A204.1 (cell line): ENCODE data around the gene SDK1.
"Not testable (repeated sequence)": the region's sequence is repeated elsewhere in the genome, so short reads cannot be mapped to it uniquely, and the experiment has no call there.

Experiments used
- FAIRE-seq: peaks from 2 replicates; lab custom pipeline; 2012; peaks lifted over from hg19 to GRCh38; lab: Jason Lieb, UNC

Gene SDK1

GRCh38 chr7:3657206-3657605 lies 356.2 kb downstream of the SDK1 start:
- FAIRE-seq: no peak

GRCh38 chr7:3668743-3669142 lies 367.7 kb downstream of the SDK1 start:
- FAIRE-seq: no peak

GRCh38 chr7:3670898-3671297 lies 369.8 kb downstream of the SDK1 start:
- no peak for FAIRE-seq

- no peak for FAIRE-seq
Observed at GRCh38 chr7:3673524-3673923, 372.5 kb downstream of the SDK1 start.

GRCh38 chr7:3678314-3678810 lies 377.3 kb downstream of the SDK1 start:
- no peak for FAIRE-seq

GRCh38 chr7:3682028-3682710 lies 381.1 kb downstream of the SDK1 start:
- FAIRE-seq: no peak

GRCh38 chr7:3683546-3684539 lies 382.8 kb downstream of the SDK1 start:
- FAIRE-seq: no peak

GRCh38 chr7:3688071-3688470 lies 387.0 kb downstream of the SDK1 start:
- FAIRE-seq: no peak

GRCh38 chr7:3688842-3689241 lies 387.8 kb downstream of the SDK1 start:
- FAIRE-seq: no peak

GRCh38 chr7:3691478-3692158 lies 390.6 kb downstream of the SDK1 start:
- no peak for FAIRE-seq

- no peak for FAIRE-seq
Observed at GRCh38 chr7:3695602-3696001, 394.6 kb downstream of the SDK1 start.

GRCh38 chr7:3696113-3696512 lies 395.1 kb downstream of the SDK1 start:
- no peak for FAIRE-seq

- FAIRE-seq: no peak
Observed at GRCh38 chr7:3697472-3697871, 396.4 kb downstream of the SDK1 start.

GRCh38 chr7:3705258-3705657 lies 404.2 kb downstream of the SDK1 start:
- no peak for FAIRE-seq

GRCh38 chr7:3706091-3706490 lies 405.0 kb downstream of the SDK1 start:
- FAIRE-seq: not testable (repeated sequence)

GRCh38 chr7:3710122-3710521 lies 409.1 kb downstream of the SDK1 start:
- FAIRE-seq: no peak

GRCh38 chr7:3710531-3710930 lies 409.5 kb downstream of the SDK1 start:
- no peak for FAIRE-seq

- FAIRE-seq: no peak
Observed at GRCh38 chr7:3712841-3713240, 411.8 kb downstream of the SDK1 start.

- FAIRE-seq: no peak
Observed at GRCh38 chr7:3721422-3721821, 420.4 kb downstream of the SDK1 start.

- no peak for FAIRE-seq
Observed at GRCh38 chr7:3722396-3722922, 421.4 kb downstream of the SDK1 start.

- no peak for FAIRE-seq
Observed at GRCh38 chr7:3725155-3726059, 424.4 kb downstream of the SDK1 start.
